Endodermal cell (in vitro differentiated cells): Measurements from ENCODE around the gene C22orf23. TPM values are rescaled to one million over a fixed set of nuclear protein-coding genes. Genes with fewer than 3 reads are reported as not detected.
"Not testable (repeated sequence)": the region's sequence is repeated elsewhere in the genome, so short reads cannot be mapped to it uniquely, and the experiment has no call there.

Experiments used
- DNase-seq: peaks from one replicate; pipeline ENCODE4 v3.0.0-alpha.2; 2017
- H3K27ac ChIP-seq: 2 replicates; pipeline ENCODE4 v1.5.1; 2013; ENCODE audit warnings: mild to moderate bottlenecking, low read depth, low read length, moderate library complexity
- H3K27me3 ChIP-seq: 2 replicates; pipeline ENCODE4 v1.6.1; 2013; ENCODE audit warnings: mild to moderate bottlenecking, low read length, moderate library complexity; ENCODE audit not compliant: insufficient read depth, control insufficient read depth, poor library complexity, severe bottlenecking
- H3K36me3 ChIP-seq: 2 replicates; pipeline ENCODE4 v1.7.0; 2013; ENCODE audit warnings: mild to moderate bottlenecking, low read length, moderate library complexity; ENCODE audit not compliant: control insufficient read depth, insufficient read depth
- H3K4me1 ChIP-seq: one replicate; pipeline ENCODE4 v1.7.0; 2013; ENCODE audit warnings: low read length; ENCODE audit not compliant: control insufficient read depth, insufficient read depth
- H3K4me3 ChIP-seq: 2 replicates; pipeline ENCODE4 v1.5.1; 2013; ENCODE audit warnings: mild to moderate bottlenecking, low read length, moderate library complexity
- H3K9ac ChIP-seq: 2 replicates; pipeline ENCODE4 v1.6.1; 2013; ENCODE audit warnings: mild to moderate bottlenecking, low read length, moderate library complexity; ENCODE audit not compliant: poor library complexity, severe bottlenecking; ENCODE audit errors: extremely low read depth
- H3K9me3 ChIP-seq: 2 replicates; pipeline ENCODE4 v1.6.1; 2013; ENCODE audit warnings: mild to moderate bottlenecking, low read length, moderate library complexity; ENCODE audit not compliant: control insufficient read depth
- H3K27ac Mint-ChIP-seq: 2 replicates; pipeline ENCODE4 v1.8.0; 2020; ENCODE audit warnings: mixed read lengths
- H3K27me3 Mint-ChIP-seq: 2 replicates; pipeline ENCODE4 v1.8.0; 2021; ENCODE audit warnings: mild to moderate bottlenecking, mixed read lengths; ENCODE audit not compliant: insufficient read depth
- H3K36me3 Mint-ChIP-seq: 2 replicates; pipeline ENCODE4 v1.8.0; 2020; ENCODE audit warnings: low read depth, mixed read lengths
- H3K4me1 Mint-ChIP-seq: 2 replicates; pipeline ENCODE4 v1.8.0; 2020; ENCODE audit warnings: mixed read lengths
- H3K4me3 Mint-ChIP-seq: 2 replicates; pipeline ENCODE4 v1.8.0; 2020; ENCODE audit warnings: mild to moderate bottlenecking, moderate library complexity, mixed read lengths
- H3K9me3 Mint-ChIP-seq: 2 replicates; pipeline ENCODE4 v1.8.0; 2020; ENCODE audit warnings: mild to moderate bottlenecking, mixed read lengths
- CTCF ChIP-seq: fragments of 200-600 bp; sonication (generic); conservative IDR thresholded peaks from 2 replicates; pipeline ENCODE4 v1.5.0; 2021; ENCODE audit warnings: antibody characterized with exemption, mild to moderate bottlenecking
- WGBS, 2 experiments: methylation state at CpG; one replicate each; pipeline versions ENCODE4 v1.1.5 to v1.1.7; 2013; ENCODE audit warnings: missing lambda C conversion rate in 2 of 2, mixed read lengths in 1 of 2; ENCODE audit not compliant: insufficient coverage in 1 of 2, insufficient read length in 1 of 2; 5-methylcytosine and 5-hydroxymethylcytosine counted together
- total RNA-seq, 2 donors: library from RNA; stranded (reverse); fragmentation: NEBNext Ultra II Directional in 1 of 2; extraction: Animal tissue kit (Norgen Biotek cat#: 25700) in 1 of 2; gene quantifications; 2 replicates in 1 of 2; 3 replicates in 1 of 2; pipeline ENCODE4 v1.2.1, GENCODE V29; 2021

C22orf23 gene
- total RNA-seq, 2 donors from 2014 or later: 0.29 to 0.44 TPM

GRCh38 chr22:37944423-37944822 lies 9.0 kb downstream of the C22orf23 start:
- H3K9me3 Mint-ChIP-seq, H3K4me3 Mint-ChIP-seq, H3K27me3 ChIP-seq, H3K9me3 ChIP-seq, H3K9ac ChIP-seq, H3K27me3 Mint-ChIP-seq, H3K4me1 Mint-ChIP-seq, H3K27ac ChIP-seq, H3K36me3 ChIP-seq, DNase-seq, H3K4me3 ChIP-seq, H3K4me1 ChIP-seq: not testable (repeated sequence)
- Mint-ChIP-seq H3K36me3 (peaks cover 16% of the 10 kb centered on the region), H3K27ac (peak overlapping the region; percentile 17)
- 97% methylated on average over 11 of the region's 11 CpGs; no CpG with 5 or more reads in 1 of the 2 experiments for WGBS, 2 experiments

- Mint-ChIP-seq H3K4me1 (no peaks in the 10 kb centered on the region), H3K4me3 (no peak overlapping the region), H3K36me3 (peaks cover 19% of the 10 kb centered on the region), H3K27me3 (no peaks in the 10 kb centered on the region), H3K27ac (no peak overlapping the region), H3K9me3 (no peaks in the 10 kb centered on the region)
- Histone ChIP-seq H3K9me3 (no peaks in the 10 kb centered on the region), H3K9ac (no peak overlapping the region), H3K4me1 (no peaks in the 10 kb centered on the region), H3K36me3 (peaks cover 15% of the 10 kb centered on the region), H3K4me3 (no peak overlapping the region), H3K27ac (no peak overlapping the region), H3K27me3 (no peaks in the 10 kb centered on the region)
- TF ChIP-seq CTCF: no peak
- DNase-seq: no peak
- WGBS, 2 experiments: 92 to 93% methylated on average over 5 to 7 of the region's 7 CpGs
Observed at GRCh38 chr22:37943825-37944198, 9.6 kb downstream of the C22orf23 start.

- Histone ChIP-seq H3K36me3 (peaks cover 16% of the 10 kb centered on the region), H3K27me3 (no peaks in the 10 kb centered on the region), H3K9ac (no peak overlapping the region), H3K27ac (no peak overlapping the region), H3K9me3 (no peaks in the 10 kb centered on the region), H3K4me3 (no peak overlapping the region), H3K4me1 (no peaks in the 10 kb centered on the region)
- Mint-ChIP-seq H3K27ac (no peak overlapping the region), H3K4me3 (no peak overlapping the region), H3K4me1 (no peaks in the 10 kb centered on the region), H3K27me3 (no peaks in the 10 kb centered on the region), H3K36me3 (peaks cover 19% of the 10 kb centered on the region), H3K9me3 (no peaks in the 10 kb centered on the region)
- DNase-seq: no peak
- WGBS, 2 experiments: 91 to 96% methylated on average over 10 to 12 of the region's 12 CpGs
- no peak for TF ChIP-seq CTCF
Observed at GRCh38 chr22:37943136-37943824, 10.1 kb downstream of the C22orf23 start.

GRCh38 chr22:37942133-37942532 lies 11.3 kb downstream of the C22orf23 start:
- peaks cover 21% of the 10 kb centered on the region for H3K36me3 ChIP-seq
- no peaks in the 10 kb centered on the region for H3K27me3 ChIP-seq
- DNase-seq: no peak
- no peak overlapping the region for H3K4me3 Mint-ChIP-seq
- H3K4me3 ChIP-seq: no peak overlapping the region
- H3K9ac ChIP-seq: no peak overlapping the region
- no peak for TF ChIP-seq CTCF
- H3K9me3 Mint-ChIP-seq: no peaks in the 10 kb centered on the region
- H3K36me3 Mint-ChIP-seq: peaks cover 27% of the 10 kb centered on the region
- WGBS, 2 experiments: 99 to 100% methylated on average over 7 to 8 of the region's 8 CpGs
- H3K9me3 ChIP-seq: no peaks in the 10 kb centered on the region
- no peaks in the 10 kb centered on the region for H3K4me1 Mint-ChIP-seq
- H3K27ac ChIP-seq: no peak overlapping the region
- H3K4me1 ChIP-seq: no peaks in the 10 kb centered on the region
- no peak overlapping the region for H3K27ac Mint-ChIP-seq
- H3K27me3 Mint-ChIP-seq: no peaks in the 10 kb centered on the region
